HG03442 (cell line): ENCODE data around the gene NAGK.
A peak's percentile ranks its signal among the peaks of the same experiment; 100 is the strongest.
"Not testable (repeated sequence)": the region's sequence is repeated elsewhere in the genome, so short reads cannot be mapped to it uniquely, and the experiment has no call there.

ENCODE experiments used
- ATAC-seq: cut with Tn5 transposase; IDR thresholded peaks from one replicate; pipeline ENCODE4 v1.9.1; 2021; ENCODE audit warnings: mild to moderate bottlenecking, moderate library complexity; ENCODE audit not compliant: unreplicated experiment

Gene NAGK

GRCh38 chr2:71068218-71069035 lies at the start of gene NAGK:
Gene NAGK, plus strand, starts transcription at chr2:71068648. Its CDS starts 36 bp downstream, at chr2:71068684.
- peak; percentile 49 for ATAC-seq

- not testable (repeated sequence) for ATAC-seq
Measured at GRCh38 chr2:71019989-71020388, 48.5 kb upstream of the NAGK start.

- not testable (repeated sequence) for ATAC-seq
Measured at GRCh38 chr2:71021394-71021793, 47.1 kb upstream of the NAGK start.

- ATAC-seq: not testable (repeated sequence)
Measured at GRCh38 chr2:71023553-71024243, 44.8 kb upstream of the NAGK start.

- ATAC-seq: not testable (repeated sequence)
Measured at GRCh38 chr2:71036296-71036695, 32.2 kb upstream of the NAGK start.

GRCh38 chr2:71042287-71042686 lies 26.2 kb upstream of the NAGK start:
- no peak for ATAC-seq

GRCh38 chr2:71043531-71044407 lies 24.7 kb upstream of the NAGK start:
- ATAC-seq: no peak

GRCh38 chr2:71045151-71045550 lies 23.3 kb upstream of the NAGK start:
- ATAC-seq: no peak

- ATAC-seq: no peak
Measured at GRCh38 chr2:71045865-71046548, 22.4 kb upstream of the NAGK start.

GRCh38 chr2:71048096-71048495 lies 20.4 kb upstream of the NAGK start:
- ATAC-seq: no peak

GRCh38 chr2:71049704-71050360 lies 18.6 kb upstream of the NAGK start:
- not testable (repeated sequence) for ATAC-seq

- not testable (repeated sequence) for ATAC-seq
Measured at GRCh38 chr2:71055206-71055740, 13.2 kb upstream of the NAGK start.

- ATAC-seq: no peak
Measured at GRCh38 chr2:71060211-71060610, 8.2 kb upstream of the NAGK start.

- no peak for ATAC-seq
Measured at GRCh38 chr2:71060871-71061270, 7.6 kb upstream of the NAGK start.

- ATAC-seq: no peak
Measured at GRCh38 chr2:71063216-71063615, 5.2 kb upstream of the NAGK start.

- no peak for ATAC-seq
Measured at GRCh38 chr2:71064110-71064611, 4.3 kb upstream of the NAGK start.

GRCh38 chr2:71064754-71065621 lies 3.5 kb upstream of the NAGK start:
- ATAC-seq: peak; percentile 23

- ATAC-seq: no peak
Measured at GRCh38 chr2:71066856-71067255, 1.6 kb upstream of the NAGK start.
